DMS 273 (cell line): ENCODE measurements around the gene PDLIM1.

ENCODE experiments used
- DNase-seq: peaks from one replicate; lab custom pipeline; 2025; ENCODE audit not compliant: unreplicated experiment; lab: John Stamatoyannopoulos, UW

PDLIM1 gene, protein sequence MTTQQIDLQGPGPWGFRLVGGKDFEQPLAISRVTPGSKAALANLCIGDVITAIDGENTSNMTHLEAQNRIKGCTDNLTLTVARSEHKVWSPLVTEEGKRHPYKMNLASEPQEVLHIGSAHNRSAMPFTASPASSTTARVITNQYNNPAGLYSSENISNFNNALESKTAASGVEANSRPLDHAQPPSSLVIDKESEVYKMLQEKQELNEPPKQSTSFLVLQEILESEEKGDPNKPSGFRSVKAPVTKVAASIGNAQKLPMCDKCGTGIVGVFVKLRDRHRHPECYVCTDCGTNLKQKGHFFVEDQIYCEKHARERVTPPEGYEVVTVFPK

DNA sequence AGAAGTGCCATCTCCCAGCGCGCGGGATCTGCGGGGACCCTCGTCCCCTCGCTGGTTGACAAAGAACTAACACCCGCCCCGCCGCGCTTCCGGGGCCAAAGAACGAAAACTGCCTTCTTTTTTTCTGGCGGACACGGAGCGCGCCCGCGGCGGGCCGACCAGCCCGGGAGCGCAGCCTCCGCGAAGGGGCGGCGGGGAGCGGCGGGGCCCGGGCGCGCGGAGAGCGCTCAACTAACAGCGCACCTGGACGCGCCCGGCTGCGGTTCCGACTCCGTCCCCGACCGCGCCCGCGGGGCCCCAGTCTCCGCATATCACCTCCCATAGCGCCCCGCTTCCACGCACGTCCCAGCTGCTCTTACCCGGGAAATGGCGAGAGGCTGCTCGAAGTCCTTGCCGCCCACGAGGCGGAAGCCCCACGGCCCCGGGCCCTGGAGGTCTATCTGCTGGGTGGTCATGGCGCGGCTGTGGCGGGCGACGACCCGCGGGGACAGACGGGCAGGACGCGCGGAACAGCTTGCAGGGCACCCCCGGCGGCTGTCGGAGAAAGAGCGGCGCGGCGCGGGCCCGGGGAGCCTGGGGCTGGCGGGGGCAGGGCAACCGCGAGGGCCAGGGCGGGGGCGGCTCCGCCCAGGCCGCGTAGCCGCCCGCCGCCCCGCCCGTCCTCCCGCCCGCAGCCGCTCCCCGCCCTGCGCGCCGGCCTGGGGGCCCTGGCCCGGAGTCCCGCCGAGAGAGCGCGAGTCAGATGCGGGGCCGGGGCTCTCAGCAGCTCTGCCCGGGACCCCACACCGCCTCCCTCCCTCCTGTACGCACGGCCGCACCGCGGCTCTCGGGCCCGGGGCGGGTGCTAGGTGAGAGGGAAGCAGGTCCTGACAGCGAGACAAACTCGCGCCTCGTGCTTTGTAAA lies at the start of gene PDLIM1:
Gene PDLIM1, minus strand, starts transcription at position 543 of the 904 bp plus-strand sequence. Its CDS starts 88 bp downstream, at position 455.
- DNase-seq: peak; percentile 82

DNA sequence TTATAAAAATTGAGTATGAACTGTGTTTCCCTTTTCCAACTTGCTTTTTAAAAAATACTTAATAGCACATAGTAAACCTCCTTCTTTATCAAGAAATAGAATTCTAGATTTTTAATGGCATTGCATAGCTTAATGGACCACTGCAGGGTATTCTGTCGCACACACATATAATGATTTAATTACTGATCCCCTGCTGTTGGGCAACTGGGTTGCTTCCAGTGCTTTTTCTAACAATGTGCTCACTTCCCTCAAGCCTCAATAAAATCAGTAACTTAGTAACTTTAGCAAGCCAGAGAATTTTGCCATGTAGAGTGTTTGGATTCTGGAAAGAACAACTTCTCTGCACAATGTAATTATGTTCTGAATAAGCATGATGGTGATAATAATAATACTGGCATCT lies 49.1 kb upstream of the PDLIM1 start:
- DNase-seq: no peak

DNA sequence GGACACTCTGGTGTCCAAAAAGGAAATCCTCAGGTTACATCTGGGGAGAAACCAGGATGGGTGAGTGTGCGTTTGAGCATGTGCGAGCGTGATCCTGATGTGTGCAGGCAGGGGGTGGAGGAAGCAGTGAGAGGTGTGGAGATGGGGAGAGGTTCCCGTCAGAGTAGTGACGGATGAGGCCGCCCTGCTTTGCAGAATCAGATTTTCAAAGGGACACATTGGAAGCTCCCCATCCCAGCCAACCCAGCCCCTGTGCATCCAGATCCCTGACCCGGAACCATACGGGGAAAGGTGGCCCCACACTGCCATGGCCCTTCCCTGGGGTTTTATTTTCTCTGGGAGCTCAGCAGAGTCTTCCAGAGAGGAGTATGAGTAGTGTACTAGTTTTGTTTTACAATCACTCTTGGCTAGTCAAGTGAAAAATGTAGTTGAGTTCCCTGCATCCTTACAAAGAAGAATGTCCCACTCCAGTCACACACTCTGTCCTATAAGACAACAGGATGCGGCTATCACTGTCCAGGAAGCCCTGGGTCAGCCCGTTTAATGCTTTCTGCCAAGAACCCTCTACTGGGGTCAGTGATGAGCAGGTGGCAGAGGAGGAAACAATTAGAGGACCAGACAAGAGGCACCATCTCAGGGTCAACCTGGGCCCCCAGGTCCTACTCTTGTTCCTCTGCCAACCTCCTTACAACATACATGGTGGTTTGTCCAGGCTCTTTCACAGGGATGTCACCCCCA lies 46.8 kb upstream of the PDLIM1 start:
- no peak for DNase-seq

DNA sequence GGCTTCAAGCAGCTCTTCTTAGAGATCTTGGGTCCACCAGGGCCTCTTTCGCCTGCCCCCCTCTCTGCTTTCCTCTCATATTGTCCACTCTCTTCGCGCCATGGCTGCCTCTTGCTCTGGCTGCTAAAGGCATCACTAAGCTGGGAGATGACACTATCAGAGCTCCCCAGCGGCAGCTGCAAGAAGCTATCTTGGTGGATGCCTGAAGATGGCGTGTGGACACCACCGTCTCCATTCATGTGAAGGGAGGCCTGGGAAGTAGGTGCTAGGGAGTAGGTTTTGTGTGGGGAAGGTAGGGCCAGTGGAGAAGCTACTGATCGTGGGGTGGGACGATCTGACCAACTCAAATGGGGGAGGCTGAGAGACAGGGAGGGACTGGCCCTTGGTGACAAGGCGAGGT lies 45.9 kb upstream of the PDLIM1 start:
- no peak for DNase-seq

DNA sequence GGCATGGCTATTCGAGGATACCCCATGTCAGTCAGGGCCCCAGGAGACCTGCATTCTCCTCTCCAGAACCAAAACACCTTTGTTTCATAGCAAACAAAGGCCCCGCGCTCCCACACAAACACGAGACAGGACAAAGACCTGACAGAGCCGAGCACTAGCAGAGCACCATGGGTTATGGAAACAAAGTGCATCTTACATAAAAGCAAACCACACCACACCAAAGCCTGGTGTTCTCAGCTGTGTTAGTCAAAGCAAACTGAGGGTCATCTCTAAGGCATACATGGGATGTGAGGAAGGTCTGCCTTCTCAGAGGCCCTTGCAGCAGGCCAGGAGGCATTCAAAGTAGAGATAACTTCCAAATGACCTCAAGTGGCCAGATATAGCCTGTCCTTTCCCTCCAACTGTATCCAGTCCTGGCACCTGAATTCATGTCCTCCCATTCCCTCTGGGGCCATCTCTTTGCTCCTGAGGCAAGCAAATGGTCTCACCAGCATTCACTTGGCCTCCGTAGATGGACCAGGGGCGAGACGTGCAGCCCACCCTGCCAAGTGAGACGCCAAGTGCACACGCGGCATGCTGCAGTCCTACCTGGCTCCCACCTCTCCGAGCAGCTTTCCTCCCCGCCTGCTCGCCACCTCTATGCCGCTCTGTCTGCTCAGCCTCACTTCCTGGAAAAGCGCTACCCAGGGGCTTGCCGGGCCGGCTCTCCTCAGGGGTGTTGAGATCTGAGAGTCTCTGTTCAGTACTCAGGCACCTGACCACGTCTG lies 45.3 kb upstream of the PDLIM1 start:
- no peak for DNase-seq

GRCh38 chr10:95334805-95335144 lies 44.0 kb upstream of the PDLIM1 start:
- DNase-seq: no peak

DNA sequence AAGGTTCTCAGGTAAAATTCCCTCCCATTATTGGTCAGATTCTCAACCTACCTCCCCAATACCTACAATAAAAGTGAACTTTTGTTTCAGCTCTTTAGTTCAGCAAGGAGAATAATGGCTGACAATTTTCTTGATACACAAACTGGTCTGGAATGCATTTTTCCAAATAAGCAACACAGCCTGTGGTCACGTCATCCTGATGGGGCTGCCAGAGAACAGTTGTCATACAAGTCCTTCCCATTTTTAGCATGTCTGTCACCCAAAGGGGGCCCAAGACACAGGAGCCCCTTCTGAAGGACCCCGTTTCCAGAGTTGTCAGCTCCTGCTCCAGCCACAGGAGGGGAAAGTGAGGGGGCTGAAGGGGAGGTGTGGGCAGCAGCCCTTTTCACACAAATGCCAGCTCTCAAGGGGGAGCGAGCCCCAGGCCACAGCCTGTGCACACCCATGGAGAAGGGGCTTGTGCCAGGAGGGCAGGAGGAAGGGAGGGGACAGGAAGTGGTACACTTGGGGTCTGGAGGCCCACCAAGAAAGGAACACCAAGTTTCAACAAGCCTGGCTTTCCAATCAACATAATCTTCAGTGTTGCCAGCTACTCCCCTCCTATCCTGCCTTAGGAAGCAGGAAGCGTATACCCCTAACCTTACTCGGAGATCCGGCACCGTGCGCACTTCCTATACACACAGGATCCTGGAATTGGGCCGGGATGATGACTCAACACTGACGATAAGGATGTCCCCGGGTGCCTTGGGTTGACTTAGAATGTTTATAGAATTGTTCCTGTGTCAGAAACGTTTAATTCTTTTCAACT lies 43.4 kb upstream of the PDLIM1 start:
- DNase-seq: no peak

DNA sequence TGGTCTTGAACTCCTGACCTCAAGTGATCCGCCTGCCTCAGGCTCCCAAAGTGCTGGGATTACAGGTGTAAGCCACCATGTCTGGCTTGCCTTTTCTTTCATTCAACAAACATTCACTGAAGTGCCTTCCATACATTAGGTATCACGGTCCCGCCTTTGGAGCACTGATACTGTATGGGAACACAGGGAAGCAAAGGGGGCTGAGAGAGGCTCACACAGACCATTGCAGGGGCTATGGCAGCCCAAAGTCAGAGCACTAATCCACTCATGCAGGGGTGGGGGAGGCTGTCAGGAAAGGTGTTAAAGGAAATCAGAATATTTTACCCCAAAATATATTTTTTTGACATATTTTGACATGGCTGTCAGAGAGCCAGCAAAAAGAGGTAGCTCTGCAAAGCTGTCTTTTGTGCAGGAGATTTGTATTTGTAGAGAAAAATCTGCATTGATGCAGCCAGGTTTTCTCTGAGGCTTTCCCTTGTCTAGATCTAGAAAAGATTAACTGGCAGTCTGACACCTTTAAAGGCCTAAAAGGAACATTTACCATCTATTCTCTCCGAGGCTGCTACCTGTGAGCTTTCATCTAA lies 42.0 kb upstream of the PDLIM1 start:
- DNase-seq: no peak

DNA sequence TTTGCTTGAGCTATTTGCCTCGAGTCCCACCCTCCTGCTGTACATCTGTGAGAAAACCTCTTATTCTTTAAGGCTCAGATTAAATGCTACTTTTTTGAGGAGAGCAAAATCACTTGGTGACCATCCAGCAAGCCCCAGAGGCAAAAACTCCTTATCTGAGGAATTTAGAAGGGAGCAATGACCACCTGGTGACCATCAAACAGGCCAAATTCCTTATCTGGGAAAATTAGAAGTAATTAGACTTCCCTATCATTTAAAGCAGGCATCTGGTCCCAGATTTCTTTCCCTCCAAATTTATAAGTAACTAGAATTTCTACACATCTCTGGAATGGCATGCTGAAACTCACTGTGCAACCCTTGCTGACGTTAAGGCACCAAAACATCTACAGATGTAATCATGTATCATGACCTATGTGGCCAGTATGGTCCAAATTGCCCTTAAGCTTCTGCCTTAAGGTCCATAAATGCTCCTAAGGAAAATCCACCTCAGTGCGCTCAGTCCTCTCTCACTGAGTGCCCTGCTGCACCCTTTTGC lies 40.9 kb upstream of the PDLIM1 start:
- DNase-seq: no peak

DNA sequence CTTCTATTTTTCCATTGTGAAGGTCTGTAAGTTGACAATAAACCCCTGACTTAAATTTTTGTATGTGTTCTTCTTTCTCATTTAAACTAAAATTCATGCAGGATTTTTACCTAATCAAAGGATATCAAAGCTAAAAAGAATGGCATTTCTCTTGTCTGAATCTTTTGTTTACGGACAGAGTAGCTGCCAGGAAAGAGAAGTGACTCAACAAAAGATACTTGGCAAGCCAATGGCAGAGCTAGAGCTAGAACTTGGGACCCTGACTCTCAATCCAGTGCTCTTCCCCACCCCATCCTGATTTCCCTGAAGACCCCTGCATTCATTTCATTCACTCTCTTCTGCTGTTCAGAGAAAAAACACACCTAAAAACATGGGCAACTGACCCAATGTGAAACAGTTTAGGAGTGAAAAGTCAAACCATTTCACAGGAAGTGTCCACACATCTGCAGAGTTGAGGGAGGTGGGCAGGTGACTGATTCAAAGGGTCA lies 40.2 kb upstream of the PDLIM1 start:
- no peak for DNase-seq

DNA sequence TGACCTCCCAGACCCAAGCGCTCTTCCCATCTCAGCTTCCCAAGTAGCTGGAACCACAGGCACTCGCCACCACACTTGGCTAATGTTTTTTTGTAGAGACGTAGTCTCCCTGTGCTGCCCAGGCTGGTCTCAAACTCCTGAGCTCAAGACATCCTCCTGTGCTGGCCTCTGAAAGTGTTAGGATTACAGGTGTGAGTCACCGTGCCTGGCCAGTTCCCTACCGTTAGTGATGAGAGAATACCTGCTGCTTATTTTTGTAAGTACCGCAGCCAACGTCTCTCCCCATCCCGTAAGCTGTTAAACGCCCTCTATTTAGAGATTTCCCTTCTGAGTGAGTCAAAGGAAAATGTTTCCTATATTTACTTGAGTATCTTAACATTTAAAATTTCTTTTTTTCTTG lies 38.5 kb upstream of the PDLIM1 start:
- DNase-seq: no peak

DNA sequence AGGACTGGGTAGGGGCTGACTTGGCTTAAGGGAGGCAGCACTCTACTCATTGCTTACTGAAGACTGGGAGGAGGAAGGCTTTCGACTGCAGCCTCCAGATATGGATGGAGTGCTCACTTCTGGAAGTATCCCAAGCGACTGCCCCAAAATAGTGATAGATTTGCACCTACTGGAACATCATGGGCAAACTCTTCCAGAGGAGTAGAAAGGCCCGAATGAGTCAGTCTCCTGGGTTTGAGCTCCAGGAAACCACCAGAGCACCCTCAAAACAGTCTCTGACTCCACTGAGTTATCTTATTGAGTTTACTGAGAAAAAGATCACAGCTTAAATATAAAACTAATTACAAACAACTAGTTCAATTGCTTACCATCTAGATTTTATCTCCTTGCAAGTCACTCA lies 37.2 kb upstream of the PDLIM1 start:
- DNase-seq: no peak

DNA sequence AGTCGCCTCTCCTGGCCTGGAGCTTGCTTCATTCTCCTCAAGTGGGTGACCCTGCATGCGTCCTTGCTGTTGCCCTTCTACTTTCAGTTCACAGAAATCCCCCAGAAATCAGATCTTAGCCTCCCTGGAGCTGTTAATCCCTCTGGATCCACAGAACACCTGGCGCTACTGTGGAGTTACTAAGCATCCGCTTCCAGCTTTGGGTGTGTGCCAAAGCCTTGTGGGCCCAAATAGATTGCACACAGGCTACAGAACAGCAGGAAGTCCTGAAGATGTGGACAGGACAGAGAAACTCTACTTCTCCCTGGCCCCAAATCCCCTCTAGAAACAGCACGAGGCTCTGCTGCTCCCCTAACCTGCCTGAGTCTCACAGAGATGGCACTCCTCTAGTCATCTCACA lies 36.6 kb upstream of the PDLIM1 start:
- peak; percentile 92 for DNase-seq

DNA sequence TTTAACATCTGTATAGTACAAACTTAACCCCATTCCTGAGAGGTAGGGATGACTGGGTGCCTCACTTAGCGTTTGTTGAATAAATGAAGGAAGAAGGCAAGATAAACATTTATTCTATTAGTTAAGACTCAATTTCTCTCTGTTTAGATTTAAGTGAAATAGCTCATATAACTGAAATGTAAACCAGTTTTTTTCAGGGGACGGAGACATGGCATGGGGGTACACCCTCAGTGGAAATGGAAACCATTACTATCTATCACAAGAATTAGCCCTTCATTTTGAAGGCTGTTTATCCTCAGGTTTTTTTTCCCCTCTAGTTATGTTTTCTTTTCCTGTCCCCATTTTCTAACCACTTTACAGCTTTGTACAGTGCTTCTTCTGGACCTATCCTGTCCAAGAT lies 35.6 kb upstream of the PDLIM1 start:
- DNase-seq: no peak

- no peak for DNase-seq
These were observed 35.1 kb upstream of the PDLIM1 start for GRCh38 chr10:95325863-95326262.

DNA sequence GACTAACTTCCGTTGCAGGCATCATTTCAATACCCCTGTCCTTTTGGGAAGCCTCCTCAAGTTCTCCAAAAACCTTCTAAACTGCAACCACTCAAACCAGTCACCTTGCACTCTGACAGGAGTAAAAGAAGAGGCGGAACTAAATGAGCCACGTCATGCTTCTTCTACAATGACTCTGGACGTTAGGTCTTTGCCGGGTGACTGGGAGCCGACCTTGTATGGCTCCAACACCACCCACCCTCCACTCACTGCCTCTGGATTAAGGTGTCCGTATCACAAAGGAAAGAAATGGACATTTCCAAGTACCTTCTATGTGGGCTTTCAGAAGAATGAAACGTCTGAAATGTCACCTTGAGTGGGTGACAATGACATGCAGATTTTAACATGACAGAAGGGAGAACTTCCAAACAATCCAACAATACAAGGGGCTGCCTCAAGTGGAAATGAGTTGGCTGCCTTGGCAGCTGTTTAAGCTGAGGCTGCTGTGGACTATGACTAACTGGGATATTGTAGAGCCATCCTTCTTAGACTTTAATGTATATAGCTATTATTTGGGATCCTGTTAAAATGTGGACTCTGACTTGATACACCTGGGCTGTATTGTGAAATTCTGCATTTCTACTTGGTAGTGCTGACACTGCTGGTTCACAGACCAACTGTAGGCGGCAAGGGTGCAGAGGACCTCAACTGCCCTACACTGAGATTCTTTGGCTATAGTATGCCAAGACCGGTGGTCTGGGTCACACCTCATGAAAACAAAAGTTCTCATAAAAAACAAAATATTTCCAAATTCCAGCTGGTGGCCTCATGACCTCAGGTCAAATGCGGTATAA lies 33.8 kb upstream of the PDLIM1 start:
- DNase-seq: no peak

GRCh38 chr10:95321554-95322301 lies 30.9 kb upstream of the PDLIM1 start:
- no peak for DNase-seq

DNA sequence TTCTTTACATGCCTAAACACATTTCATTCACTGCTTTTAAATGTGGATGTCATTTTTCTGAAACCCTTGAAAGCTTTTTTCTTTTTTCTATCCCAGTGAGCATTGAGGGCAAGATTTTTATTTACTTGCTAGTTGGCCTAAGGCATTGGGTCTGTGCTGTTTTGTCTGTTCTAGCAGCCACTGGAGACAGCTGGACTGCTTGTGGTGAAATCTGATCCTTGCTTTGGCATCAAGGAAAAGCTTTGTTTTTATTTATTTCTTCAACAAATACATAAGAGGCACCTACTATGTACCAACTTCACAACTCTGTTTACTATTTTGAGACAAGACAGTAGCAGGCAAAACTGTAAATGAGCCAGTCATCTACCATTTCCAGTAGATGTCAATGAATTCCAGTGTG lies 28.4 kb upstream of the PDLIM1 start:
- DNase-seq: peak; percentile 33
